BLaER1 (cell line): Measurements from ENCODE around the gene MEA1.

Source experiments
- H3K27ac ChIP-seq: shearing (Covaris generic); formaldehyde crosslinking; 2 replicates; pipeline ENCODE4 v1.8.1; 2022
- H3K27me3 ChIP-seq: shearing (Covaris generic); formaldehyde crosslinking; 2 replicates; pipeline ENCODE4 v1.8.1; 2022
- H3K36me3 ChIP-seq: shearing (Covaris generic); formaldehyde crosslinking; 2 replicates; pipeline ENCODE4 v1.8.1; 2022
- H3K4me1 ChIP-seq: shearing (Covaris generic); formaldehyde crosslinking; 2 replicates; pipeline ENCODE4 v1.8.1; 2022
- H3K4me2 ChIP-seq: shearing (Covaris generic); formaldehyde crosslinking; 2 replicates; pipeline ENCODE4 v1.8.1; 2022
- H3K4me3 ChIP-seq: shearing (Covaris generic); formaldehyde crosslinking; 2 replicates; pipeline ENCODE4 v1.8.1; 2022
- H3K9ac ChIP-seq: shearing (Covaris generic); formaldehyde crosslinking; 2 replicates; pipeline ENCODE4 v1.8.1; 2022
- H3K9me3 ChIP-seq: shearing (Covaris generic); formaldehyde crosslinking; 2 replicates; pipeline ENCODE4 v1.8.1; 2022
- H4K20me1 ChIP-seq: shearing (Covaris generic); formaldehyde crosslinking; 2 replicates; pipeline ENCODE4 v1.8.1; 2022
- Cebpa-rat ChIP-seq: shearing (Covaris generic); IDR thresholded peaks from 2 replicates; pipeline ENCODE4 v1.8.1; 2022

MEA1 gene

DNA sequence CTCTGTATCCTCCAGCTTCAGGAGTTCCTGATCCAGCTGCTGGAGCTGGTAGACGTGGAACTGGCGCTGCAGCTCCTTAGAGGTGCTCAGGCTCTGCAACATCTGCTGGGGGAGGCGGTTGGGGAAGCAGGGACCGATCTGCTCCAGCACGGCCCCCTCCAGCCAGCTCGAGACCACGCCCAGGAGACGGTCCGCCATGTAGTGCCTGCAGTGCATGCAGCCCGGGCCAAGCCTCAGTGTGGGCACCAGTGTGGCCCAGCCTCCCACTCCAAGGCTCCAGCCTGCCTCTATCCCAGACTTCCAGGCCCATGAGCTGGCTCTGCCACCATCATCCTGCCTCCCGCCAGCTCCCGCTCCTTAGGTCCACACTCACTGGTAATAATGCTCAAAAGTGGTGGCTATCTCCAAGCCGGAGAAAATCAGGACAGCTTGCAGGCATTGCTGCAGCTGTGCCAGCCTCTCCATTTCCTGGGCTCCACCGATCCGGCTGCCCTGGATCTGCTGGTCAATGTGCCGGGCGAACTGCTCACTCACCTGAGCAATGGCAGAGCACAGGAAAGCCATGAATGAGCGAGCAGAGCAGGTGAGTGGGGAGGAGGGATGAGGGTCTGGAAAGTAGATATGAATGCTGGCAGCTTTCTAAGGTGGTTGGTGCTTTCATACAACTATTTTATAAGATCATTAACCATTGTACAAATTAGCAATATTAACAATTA lies 27.0 kb upstream of the MEA1 start:
- H4K20me1 ChIP-seq: 0 out of 2 replicates have a peak, but pooled peaks cover 6% of the 10 kb centered on the region
- no peaks in the 10 kb centered on the region for H3K27me3 ChIP-seq
- H3K9ac ChIP-seq: no peak overlapping the region
- H3K4me3 ChIP-seq: no peak overlapping the region
- no peaks in the 10 kb centered on the region for H3K9me3 ChIP-seq
- H3K27ac ChIP-seq: no peak overlapping the region
- peaks cover 93% of the 10 kb centered on the region for H3K36me3 ChIP-seq
- no peak for TF ChIP-seq Cebpa-rat
- no peaks in the 10 kb centered on the region for H3K4me1 ChIP-seq
- no peak overlapping the region for H3K4me2 ChIP-seq

- Histone ChIP-seq H3K4me3 (no peak overlapping the region), H4K20me1 (0 out of 2 replicates have a peak, but pooled peaks cover 12% of the 10 kb centered on the region), H3K4me2 (no peak overlapping the region), H3K36me3 (peaks cover 96% of the 10 kb centered on the region), H3K27ac (no peak overlapping the region), H3K9ac (no peak overlapping the region), H3K9me3 (no peaks in the 10 kb centered on the region), H3K27me3 (no peaks in the 10 kb centered on the region), H3K4me1 (no peaks in the 10 kb centered on the region)
- TF ChIP-seq Cebpa-rat: no peak
These were observed 25.0 kb upstream of the MEA1 start for GRCh38 chr6:43038727-43039126.

DNA sequence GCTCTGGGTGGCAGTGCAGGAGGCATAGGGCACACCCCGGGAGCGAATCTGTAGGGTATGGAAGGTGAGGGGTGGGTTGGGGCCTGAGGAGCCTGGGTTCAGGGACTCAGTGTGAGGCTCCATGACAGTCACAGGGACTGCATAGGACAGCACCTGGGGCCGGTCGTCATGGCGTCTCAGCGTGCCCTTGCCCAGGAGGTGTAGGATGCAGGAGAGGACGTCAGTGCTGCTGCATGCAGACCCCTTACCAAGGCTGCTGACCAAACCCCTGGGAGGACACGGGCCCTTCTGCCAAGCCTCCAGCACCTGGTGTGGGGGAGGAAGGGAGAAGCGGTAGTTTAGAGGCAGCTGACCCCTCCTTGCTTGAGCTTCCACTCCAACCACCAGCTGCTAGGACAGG lies 24.0 kb upstream of the MEA1 start:
- no peak overlapping the region for H3K27ac ChIP-seq
- H3K9me3 ChIP-seq: no peaks in the 10 kb centered on the region
- H4K20me1 ChIP-seq: 0 out of 2 replicates have a peak, but pooled peaks cover 12% of the 10 kb centered on the region
- H3K27me3 ChIP-seq: no peaks in the 10 kb centered on the region
- peaks cover 95% of the 10 kb centered on the region for H3K36me3 ChIP-seq
- H3K9ac ChIP-seq: no peak overlapping the region
- H3K4me2 ChIP-seq: no peak overlapping the region
- no peak for TF ChIP-seq Cebpa-rat
- no peaks in the 10 kb centered on the region for H3K4me1 ChIP-seq
- no peak overlapping the region for H3K4me3 ChIP-seq

DNA sequence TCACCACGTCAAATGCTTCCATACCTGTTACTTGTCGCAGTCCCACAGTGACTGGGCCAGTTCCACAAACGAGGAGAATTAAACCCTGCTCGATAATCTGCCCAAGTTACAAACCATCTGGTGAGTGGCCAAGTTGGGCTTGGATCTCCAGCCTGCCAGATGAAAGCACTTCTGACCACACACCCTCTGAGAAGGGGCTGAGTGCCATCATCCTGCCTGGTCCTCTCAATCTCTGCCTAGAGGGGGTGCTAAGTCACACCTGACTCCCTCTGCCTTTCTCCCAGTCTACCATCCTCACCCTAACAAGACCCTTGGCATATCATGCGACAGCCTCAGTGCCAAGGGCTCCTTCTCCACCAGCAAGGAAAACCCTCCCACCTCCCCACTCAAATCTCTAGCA lies 23.5 kb upstream of the MEA1 start:
- Histone ChIP-seq H3K4me3 (no peak overlapping the region), H3K9me3 (no peaks in the 10 kb centered on the region), H4K20me1 (0 out of 2 replicates have a peak, but pooled peaks cover 12% of the 10 kb centered on the region), H3K27ac (no peak overlapping the region), H3K4me2 (no peak overlapping the region), H3K27me3 (no peaks in the 10 kb centered on the region), H3K9ac (no peak overlapping the region), H3K36me3 (peaks cover 95% of the 10 kb centered on the region), H3K4me1 (no peaks in the 10 kb centered on the region)
- TF ChIP-seq Cebpa-rat: no peak

GRCh38 chr6:43036712-43037111 lies 23.0 kb upstream of the MEA1 start:
- H3K27ac ChIP-seq: no peak overlapping the region
- H3K4me1 ChIP-seq: no peaks in the 10 kb centered on the region
- H3K27me3 ChIP-seq: no peaks in the 10 kb centered on the region
- no peaks in the 10 kb centered on the region for H3K9me3 ChIP-seq
- TF ChIP-seq Cebpa-rat: no peak
- no peak overlapping the region for H3K4me3 ChIP-seq
- 0 out of 2 replicates have a peak, but pooled peaks cover 12% of the 10 kb centered on the region for H4K20me1 ChIP-seq
- H3K36me3 ChIP-seq: peaks cover 98% of the 10 kb centered on the region
- H3K4me2 ChIP-seq: no peak overlapping the region
- H3K9ac ChIP-seq: no peak overlapping the region

DNA sequence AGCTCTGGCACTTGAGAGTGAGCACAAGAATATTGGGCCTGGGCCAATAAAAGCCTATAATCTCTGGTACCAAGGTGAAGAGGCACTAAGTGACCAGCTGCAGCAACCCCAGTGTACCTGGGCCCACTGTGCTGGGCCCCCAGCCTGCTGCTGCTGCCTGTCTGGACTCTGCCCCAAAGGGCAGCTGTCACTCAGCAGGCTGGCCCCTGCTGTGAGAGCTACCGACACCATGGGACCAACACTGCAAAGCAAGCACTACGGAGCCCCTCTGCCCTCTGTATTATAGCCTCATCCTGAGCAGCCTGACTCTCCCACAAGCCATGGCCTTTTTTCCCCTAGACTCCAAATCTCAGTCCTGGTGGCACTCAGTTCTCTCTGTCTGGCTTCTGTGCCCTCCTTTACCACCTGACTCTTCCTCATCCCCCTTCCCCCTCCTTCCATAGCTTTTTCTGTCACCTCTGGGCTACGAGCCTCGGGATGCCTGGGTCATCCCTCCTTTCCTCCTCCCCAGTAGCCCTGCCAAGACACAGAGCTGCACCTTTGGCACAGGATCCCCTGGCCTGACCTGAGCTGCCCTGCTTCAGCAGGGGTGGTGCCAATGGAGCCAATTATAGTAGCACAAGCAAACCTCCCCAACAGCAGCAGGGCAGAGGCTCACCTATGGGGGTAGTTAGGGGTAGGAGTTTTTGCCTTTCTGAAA lies 21.9 kb upstream of the MEA1 start:
- TF ChIP-seq Cebpa-rat: no peak
- H3K9me3 ChIP-seq: no peaks in the 10 kb centered on the region
- H4K20me1 ChIP-seq: 0 out of 2 replicates have a peak, but pooled peaks cover 12% of the 10 kb centered on the region
- H3K4me3 ChIP-seq: no peak overlapping the region
- H3K4me2 ChIP-seq: no peak overlapping the region
- H3K9ac ChIP-seq: no peak overlapping the region
- H3K27ac ChIP-seq: no peak overlapping the region
- H3K27me3 ChIP-seq: no peaks in the 10 kb centered on the region
- H3K36me3 ChIP-seq: peaks cover 99% of the 10 kb centered on the region
- H3K4me1 ChIP-seq: no peaks in the 10 kb centered on the region

DNA sequence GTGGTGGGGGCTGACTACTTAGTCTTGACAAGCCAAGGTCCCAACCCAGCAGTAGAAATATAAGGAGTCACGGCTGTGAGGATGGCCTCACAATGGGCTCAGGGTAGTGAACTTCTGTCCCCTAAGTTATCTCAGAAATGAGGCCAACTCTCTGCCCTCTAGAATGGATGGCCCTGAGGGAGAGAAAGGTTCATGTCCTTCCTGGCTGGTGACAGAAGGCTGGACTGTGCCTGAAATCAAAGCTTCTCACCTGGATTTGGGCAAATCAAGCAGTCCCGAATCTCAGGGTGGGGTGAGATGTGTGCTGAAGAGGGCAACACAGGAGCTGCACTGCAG lies 20.4 kb upstream of the MEA1 start:
- peaks cover 99% of the 10 kb centered on the region for H3K36me3 ChIP-seq
- H3K4me3 ChIP-seq: no peak overlapping the region
- H3K4me1 ChIP-seq: no peaks in the 10 kb centered on the region
- H3K9ac ChIP-seq: no peak overlapping the region
- H3K27ac ChIP-seq: no peak overlapping the region
- TF ChIP-seq Cebpa-rat: no peak
- H3K27me3 ChIP-seq: no peaks in the 10 kb centered on the region
- H3K4me2 ChIP-seq: no peak overlapping the region
- no peaks in the 10 kb centered on the region for H3K9me3 ChIP-seq
- H4K20me1 ChIP-seq: 0 out of 2 replicates have a peak, but pooled peaks cover 12% of the 10 kb centered on the region

DNA sequence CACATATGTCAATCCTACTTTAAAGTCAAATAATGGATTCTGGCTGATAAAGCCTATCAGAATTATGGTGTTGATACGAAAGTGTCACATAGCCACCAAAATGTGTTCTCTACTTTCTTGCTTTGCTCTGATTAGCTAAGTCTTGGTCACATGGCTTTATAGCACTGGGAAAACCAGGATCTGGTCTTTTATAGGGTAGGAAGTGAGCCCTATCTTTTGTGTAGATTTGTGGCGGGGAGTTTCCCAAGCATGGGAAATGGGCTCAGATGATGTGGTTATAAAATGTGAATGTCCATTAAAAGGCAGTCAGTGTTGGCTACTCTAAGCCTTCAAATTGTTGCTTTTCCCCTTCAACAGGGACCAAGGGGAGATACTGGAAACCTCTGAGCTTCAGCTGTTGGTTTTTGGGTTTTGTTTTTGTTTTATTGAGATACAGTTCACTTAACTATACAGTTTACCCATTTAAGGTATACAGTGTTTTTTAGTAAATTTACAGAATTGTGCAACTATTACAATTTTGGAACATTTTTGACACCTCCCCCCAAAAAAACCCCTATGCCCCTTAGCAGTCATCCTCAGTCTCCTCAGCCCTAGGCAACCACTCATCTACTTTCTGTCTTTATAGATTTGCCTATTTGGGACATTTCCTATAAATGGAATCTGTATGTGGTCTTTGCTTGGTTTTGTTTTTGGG lies 19.9 kb upstream of the MEA1 start:
- Histone ChIP-seq H3K36me3 (peaks cover 99% of the 10 kb centered on the region), H4K20me1 (0 out of 2 replicates have a peak, but pooled peaks cover 12% of the 10 kb centered on the region), H3K4me1 (no peaks in the 10 kb centered on the region), H3K4me2 (no peak overlapping the region), H3K9ac (no peak overlapping the region), H3K4me3 (no peak overlapping the region), H3K27ac (no peak overlapping the region), H3K27me3 (no peaks in the 10 kb centered on the region), H3K9me3 (no peaks in the 10 kb centered on the region)
- TF ChIP-seq Cebpa-rat: no peak

- no peak overlapping the region for H3K4me3 ChIP-seq
- H3K36me3 ChIP-seq: peaks cover 99% of the 10 kb centered on the region
- no peak overlapping the region for H3K27ac ChIP-seq
These were observed 18.6 kb upstream of the MEA1 start for GRCh38 chr6:43032326-43032725.

DNA sequence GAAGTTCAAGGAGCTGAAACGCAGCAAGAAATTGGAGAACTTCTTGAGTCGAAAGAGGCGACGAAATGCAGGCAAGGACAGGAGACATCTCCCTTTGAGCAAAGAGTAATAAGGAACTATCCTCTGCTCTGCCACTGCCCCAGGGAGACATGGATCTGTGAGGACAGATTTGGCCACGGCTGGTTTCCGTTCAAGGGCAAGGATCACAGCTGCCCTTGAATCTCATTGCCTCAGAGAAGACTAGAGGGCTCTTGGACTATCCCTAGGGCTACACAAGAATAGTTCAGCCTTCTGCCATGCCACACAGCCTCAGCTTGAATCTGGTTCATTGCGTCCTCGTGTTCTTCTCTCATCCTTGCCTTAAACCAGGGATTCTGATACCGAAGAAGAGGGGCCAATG lies 15.4 kb upstream of the MEA1 start:
- Histone ChIP-seq H3K27me3 (no peaks in the 10 kb centered on the region), H3K27ac (no peak overlapping the region), H4K20me1 (peaks cover 12% of the 10 kb centered on the region; the same call in 1 of the 2 replicates), H3K9ac (no peak overlapping the region), H3K4me3 (no peak overlapping the region), H3K36me3 (peaks cover 99% of the 10 kb centered on the region), H3K4me1 (no peaks in the 10 kb centered on the region), H3K4me2 (no peak overlapping the region), H3K9me3 (no peaks in the 10 kb centered on the region)
- no peak for TF ChIP-seq Cebpa-rat

More at GRCh38 chr6:43032326-43032725, 18.6 kb upstream of the MEA1 start:
- H3K4me1 ChIP-seq: no peaks in the 10 kb centered on the region
- 0 out of 2 replicates have a peak, but pooled peaks cover 8% of the 10 kb centered on the region for H4K20me1 ChIP-seq
- H3K27me3 ChIP-seq: no peaks in the 10 kb centered on the region
- no peaks in the 10 kb centered on the region for H3K9me3 ChIP-seq
- H3K9ac ChIP-seq: no peak overlapping the region
- no peak for TF ChIP-seq Cebpa-rat
- no peak overlapping the region for H3K4me2 ChIP-seq
